Measurements from ENCODE around the gene LDHAL6B.

LDHAL6B gene

DNA sequence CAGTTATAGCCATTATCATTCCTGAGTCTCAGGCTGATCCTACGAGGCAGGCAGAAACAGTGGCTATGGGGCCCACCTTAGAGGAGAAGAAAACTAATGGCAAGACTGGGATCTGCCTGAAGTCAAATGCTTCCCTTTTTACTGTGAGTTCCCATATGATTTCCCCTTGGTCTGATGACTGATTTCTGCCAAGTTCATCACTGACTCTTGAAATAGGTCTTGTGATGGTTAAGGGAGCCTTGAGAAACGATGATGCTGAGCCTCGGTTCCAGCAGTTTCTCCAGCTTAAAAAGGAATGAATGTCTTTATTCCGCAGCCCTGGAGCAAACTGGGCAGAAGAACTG, 29.4 kb upstream of the LDHAL6B start:
- DNase-seq (ENCODE audit: low read depth) = no peak

DNA sequence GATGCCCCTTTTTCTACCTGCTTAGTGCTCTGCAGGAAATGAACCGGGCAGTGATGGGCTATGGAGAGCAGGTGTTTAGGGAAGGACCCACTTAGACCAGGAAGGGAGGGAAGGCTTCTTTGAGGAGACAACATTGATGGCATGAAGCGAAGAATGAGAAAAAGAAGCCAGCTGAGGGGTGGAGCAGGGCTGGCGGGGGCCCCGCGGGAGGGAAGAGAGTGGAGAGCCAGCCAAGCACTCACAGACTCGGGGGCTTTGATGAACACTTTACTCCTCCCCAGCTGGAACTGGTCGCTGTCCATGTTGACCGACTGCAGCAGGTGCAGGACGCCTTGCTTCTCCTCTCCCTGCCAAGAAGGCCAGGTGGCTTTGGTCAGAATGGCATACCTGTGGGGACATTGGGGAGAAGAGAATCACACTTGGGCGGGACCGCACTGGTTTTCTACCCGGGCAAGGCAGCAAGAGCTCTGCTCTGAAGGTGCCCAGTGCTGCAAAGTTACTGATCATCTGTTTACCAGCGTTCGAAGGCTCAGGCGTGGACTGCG, 28.4 kb upstream of the LDHAL6B start:
- DNase-seq (ENCODE audit: low read depth) = no peak

GRCh38 chr15:59179717-59180116, 26.9 kb upstream of the LDHAL6B start:
- DNase-seq (ENCODE audit: low read depth) = no peak

DNA sequence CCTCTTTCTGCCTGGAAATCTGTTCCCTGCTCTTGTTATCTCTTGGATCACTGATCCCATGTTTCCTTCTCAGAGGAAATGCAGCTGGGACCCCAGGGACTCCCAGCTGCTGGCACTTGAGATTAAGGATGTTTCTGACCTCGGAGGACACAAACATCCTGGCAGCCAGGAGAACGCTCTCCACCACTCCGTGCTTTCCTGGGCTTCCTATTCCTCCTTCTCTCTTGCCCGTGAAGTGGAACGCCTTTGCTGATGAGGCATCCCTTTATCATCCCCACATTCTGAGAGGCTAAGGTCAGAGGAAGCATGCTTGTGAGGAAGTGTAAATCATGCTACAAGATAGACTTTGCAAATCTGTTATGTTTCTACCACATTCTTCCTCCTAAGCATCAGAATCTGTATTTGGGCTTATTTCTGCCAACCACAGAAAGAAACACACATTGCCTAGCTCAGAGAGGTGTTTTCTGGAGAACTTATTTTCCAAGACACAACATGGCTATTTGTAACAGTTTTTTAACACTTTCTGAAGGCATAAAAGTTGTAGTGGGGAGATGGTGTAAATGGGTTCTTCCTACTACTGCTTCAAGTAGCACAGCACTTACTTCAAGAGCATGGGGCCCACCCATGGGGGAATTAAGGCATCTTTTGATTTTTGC, 25.6 kb upstream of the LDHAL6B start:
- no peak for DNase-seq (ENCODE audit: low read depth)

- no peak for DNase-seq (ENCODE audit: low read depth)
These were observed 20.9 kb upstream of the LDHAL6B start for GRCh38 chr15:59185725-59186124.

DNA sequence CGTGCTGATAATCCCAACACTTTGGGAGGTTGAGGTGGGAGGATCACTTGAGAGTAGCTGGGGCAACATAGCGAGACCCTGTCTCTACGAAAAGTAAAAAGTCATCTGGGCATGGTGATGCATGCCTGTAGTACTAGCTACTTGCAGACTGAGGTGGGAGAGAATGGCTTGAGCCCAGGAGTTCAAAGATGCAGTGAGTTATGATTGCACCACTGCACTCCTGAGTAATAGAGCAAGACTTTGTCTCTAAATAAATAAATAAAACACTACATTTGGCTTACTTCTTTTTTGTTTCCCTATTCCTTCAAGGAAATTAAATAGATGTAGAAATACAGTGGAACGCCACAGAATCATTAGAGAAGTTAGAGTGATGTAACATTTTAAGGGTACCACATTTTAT, 20.1 kb upstream of the LDHAL6B start:
- DNase-seq (ENCODE audit: low read depth) = no peak

DNA sequence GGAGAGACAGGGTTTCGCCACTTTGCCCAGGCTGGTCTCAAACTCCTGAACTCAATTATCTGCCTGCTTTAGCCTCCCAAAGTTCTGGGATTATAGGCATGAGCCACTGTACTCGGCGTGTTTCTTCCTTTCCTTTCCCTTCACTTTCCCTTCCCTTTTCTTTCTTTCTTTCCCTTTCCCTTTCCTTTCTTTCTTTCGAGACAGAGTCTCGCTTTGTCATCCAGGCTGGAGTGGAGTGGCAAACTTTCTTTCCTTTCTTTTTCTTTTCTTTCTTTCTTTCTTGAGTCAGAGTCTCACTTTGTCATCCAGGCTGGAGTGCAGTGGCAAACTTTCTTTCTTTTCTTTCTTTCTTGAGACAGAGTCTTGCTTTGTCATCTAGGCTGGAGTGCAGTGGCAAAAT, 17.4 kb upstream of the LDHAL6B start:
- no peak for DNase-seq (ENCODE audit: low read depth)

GRCh38 chr15:59190291-59190690, 16.4 kb upstream of the LDHAL6B start:
- DNase-seq (ENCODE audit: low read depth) = no peak

DNA sequence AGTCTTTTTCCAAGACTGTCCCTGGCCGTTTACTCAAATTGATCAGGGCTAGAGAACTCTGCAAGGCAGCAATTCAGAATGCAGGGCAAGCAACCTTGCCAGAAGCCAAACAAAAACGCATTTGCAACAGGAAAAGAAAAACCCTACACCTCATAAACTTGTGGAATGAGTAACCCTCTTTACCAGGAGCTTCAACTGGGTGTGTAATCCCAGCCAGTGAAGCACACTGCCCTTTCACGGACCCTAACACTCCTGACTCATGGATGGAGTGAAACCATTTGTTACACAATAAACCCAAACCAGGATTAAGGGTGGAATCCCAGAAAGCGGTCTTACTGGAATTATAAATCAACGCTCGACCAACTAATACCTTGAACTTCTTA, 14.8 kb upstream of the LDHAL6B start:
- no peak for DNase-seq (ENCODE audit: low read depth)

DNA sequence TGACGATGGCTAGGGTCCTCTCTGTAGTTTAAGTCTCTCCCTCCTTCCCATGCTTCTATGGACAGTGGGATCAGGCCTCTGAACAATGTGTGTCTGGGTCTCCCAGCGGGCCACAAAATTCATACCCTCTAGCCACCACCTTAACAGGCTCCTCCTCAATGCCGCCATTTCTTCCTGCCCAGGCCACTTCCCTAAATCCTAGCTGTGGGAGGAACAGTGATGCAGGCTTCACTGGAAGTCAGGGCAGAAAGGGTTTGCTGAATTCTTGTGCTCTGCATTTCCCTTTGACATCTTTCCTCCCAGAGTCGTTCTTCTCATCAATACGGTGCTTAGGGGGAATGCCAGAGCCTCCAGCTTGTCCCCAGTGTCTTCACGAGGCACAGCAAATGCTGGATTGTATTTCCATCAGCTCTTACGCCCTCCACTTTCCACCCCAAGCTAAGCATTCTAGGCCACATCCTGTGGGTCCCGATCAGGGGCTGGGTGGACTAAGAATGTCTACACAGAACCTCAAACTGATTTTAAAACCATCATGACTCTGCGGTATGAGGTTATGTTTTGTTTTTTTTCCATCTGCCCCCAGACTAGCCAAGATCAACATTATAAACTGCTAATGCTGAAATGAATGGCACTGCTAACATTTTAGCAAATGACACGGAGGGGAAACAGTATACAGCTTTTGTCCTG, 11.9 kb upstream of the LDHAL6B start:
- no peak for DNase-seq (ENCODE audit: low read depth)

- no peak for DNase-seq (ENCODE audit: low read depth)
These were observed 10.2 kb upstream of the LDHAL6B start for GRCh38 chr15:59196416-59196815.

- no peak for DNase-seq (ENCODE audit: low read depth)
These were observed 9.2 kb upstream of the LDHAL6B start for GRCh38 chr15:59197454-59197853.

GRCh38 chr15:59199626-59200465, 6.8 kb upstream of the LDHAL6B start:
- DNase-seq (ENCODE audit: low read depth) = no peak

DNA sequence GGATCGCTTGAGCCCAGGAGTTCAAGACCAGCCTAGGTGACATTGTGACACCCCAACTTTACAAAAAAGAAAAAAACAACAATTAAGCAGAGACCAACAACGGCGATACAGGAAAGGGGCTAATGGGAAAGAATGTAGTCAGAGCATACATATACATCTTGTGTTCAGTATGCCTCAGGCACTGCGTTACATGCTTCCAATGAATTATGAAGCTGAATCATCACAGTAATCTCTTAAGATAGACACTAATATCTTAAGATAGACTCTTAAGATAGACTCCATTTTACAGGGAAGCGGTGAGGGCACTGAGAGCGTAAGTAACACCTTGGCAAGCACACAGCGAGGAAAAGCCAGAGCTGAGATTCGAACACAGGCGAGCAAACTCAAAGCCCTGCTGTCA, 6.1 kb upstream of the LDHAL6B start:
- DNase-seq (ENCODE audit: low read depth) = no peak

GRCh38 chr15:59203008-59203407, 3.6 kb upstream of the LDHAL6B start:
- DNase-seq (ENCODE audit: low read depth) = no peak

DNA sequence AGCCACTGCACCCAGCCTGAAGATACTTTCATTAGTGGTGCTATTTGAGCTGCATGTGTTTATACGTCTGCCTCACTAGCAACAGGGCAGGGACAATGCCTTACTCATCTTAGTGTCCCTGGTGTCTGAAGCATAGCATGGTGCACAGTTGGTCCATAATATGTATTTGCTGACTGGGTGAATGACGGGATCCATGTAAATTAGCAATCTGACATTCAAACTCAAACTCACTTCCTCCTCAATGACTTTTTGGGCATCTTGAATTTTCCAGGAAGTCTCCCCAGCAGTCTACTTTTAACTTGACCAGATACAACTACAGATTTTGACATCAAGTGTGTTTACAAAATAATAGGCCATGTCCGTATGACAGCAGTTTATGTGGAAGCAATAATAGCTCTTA, 3.0 kb upstream of the LDHAL6B start:
- no peak for DNase-seq (ENCODE audit: low read depth)

GRCh38 chr15:59205839-59206622, 612 bp upstream of the LDHAL6B start:
- DNase-seq (ENCODE audit: low read depth) = no peak

GRCh38 chr15:59208613-59209249, 2.1 kb downstream of the LDHAL6B start:
- no peak for DNase-seq (ENCODE audit: low read depth)

DNA sequence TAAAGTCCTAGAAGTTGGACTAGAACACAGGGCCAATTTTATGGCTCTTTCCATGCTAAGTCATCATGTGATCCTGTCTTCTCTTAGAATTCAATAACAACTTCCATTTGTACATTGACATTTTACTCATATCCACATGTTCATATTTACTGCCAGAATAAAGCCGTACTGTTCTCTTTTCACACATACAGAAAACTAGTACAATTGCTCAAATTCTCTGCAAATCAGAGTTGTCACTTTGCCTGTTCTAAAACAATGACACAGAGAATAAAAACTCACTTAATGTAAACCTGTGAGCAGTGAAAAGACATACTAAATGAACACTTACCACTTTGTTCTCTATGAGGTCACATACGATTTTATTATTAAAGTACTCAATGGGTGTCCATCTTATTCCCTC, 3.5 kb downstream of the LDHAL6B start:
- DNase-seq (ENCODE audit: low read depth) = no peak

GRCh38 chr15:59216911-59217310, 10.3 kb downstream of the LDHAL6B start:
- DNase-seq (ENCODE audit: low read depth) = no peak

- DNase-seq (ENCODE audit: low read depth) = no peak
These were observed 11.3 kb downstream of the LDHAL6B start for GRCh38 chr15:59217876-59218498.
